ENCODE measurements around the gene TPRG1L. TPM values are rescaled to one million over a fixed set of nuclear protein-coding genes. Genes with fewer than 3 reads are reported as not detected.
A peak's percentile ranks its signal among the peaks of the same experiment; 100 is the strongest.

Gene TPRG1L
- polyA plus RNA-seq, 1 experiment, result 52.1 TPM

- no peak for TF ChIP-seq CTCF (IDR thresholded peaks at IDR 0.05; ENCODE audit: insufficient read depth, low read depth, low read length)
- Histone ChIP-seq H3K4me3 (ENCODE audit: low read depth, low read length) (peak overlapping the region; percentile 98), H3K36me3 (ENCODE audit: control insufficient read depth, insufficient read depth, low read length) (peaks cover 17% of the 10 kb centered on the region), H3K27me3 (ENCODE audit: control insufficient read depth, insufficient read depth, low read length) (no peaks in the 10 kb centered on the region)
- ChIA-PET POLR2A (no interaction called here), CTCF (interaction anchor here (1.0 to 1.4 kb wide), 2 partner anchors 11 to 172 kb away, joined by 3 to 4 read pairs; no protein-coding TSS in a partner anchor)
- no peak for DNase-seq (ENCODE audit: low read depth)
Observed at GRCh38 chr1:3625151-3625907, 514 bp downstream of the TPRG1L start.

- DNase-seq (ENCODE audit: low read depth), result no peak
- Histone ChIP-seq H3K36me3 (ENCODE audit: control insufficient read depth, insufficient read depth, low read length) (peaks cover 19% of the 10 kb centered on the region), H3K4me3 (ENCODE audit: low read depth, low read length) (peak overlapping the region; percentile 98; the same call in 1 of the 2 replicates), H3K27me3 (ENCODE audit: control insufficient read depth, insufficient read depth, low read length) (no peaks in the 10 kb centered on the region)
- POLR2A ChIA-PET, result interaction anchor here (0.6 kb wide), 1 partner anchor 18 kb away, joined by 22 read pairs; no protein-coding TSS in a partner anchor
- TF ChIP-seq CTCF (IDR thresholded peaks at IDR 0.05; ENCODE audit: insufficient read depth, low read depth, low read length), result no peak
- CTCF ChIA-PET, result interaction anchor here (1.0 to 1.4 kb wide), 2 partner anchors 11 to 173 kb away, joined by 3 to 4 read pairs; no protein-coding TSS in a partner anchor
Observed at GRCh38 chr1:3626025-3626424, 1.2 kb downstream of the TPRG1L start.

- ChIA-PET POLR2A (interaction anchor here (0.6 kb wide), 1 partner anchor 229 kb away, joined by 3 read pairs; no protein-coding TSS in a partner anchor), CTCF (interaction anchor here (1.0 to 3.3 kb wide), 3 partner anchors 7 to 175 kb away, joined by 3 to 12 read pairs (median 10); no protein-coding TSS in a partner anchor)
- peaks cover 22% of the 10 kb centered on the region for H3K36me3 ChIP-seq (ENCODE audit: control insufficient read depth, insufficient read depth, low read length)
- DNase-seq (ENCODE audit: low read depth), result no peak
- no peak overlapping the region for H3K4me3 ChIP-seq (ENCODE audit: low read depth, low read length)
- H3K27me3 ChIP-seq (ENCODE audit: control insufficient read depth, insufficient read depth, low read length), result no peaks in the 10 kb centered on the region
- TF ChIP-seq CTCF (IDR thresholded peaks at IDR 0.05; ENCODE audit: insufficient read depth, low read depth, low read length), result no peak
Observed at GRCh38 chr1:3627515-3628253, 2.9 kb downstream of the TPRG1L start.

GRCh38 chr1:3628445-3628844, 3.6 kb downstream of the TPRG1L start:
- no peak for DNase-seq (ENCODE audit: low read depth)
- Histone ChIP-seq H3K4me3 (ENCODE audit: low read depth, low read length) (no peak overlapping the region), H3K36me3 (ENCODE audit: control insufficient read depth, insufficient read depth, low read length) (peaks cover 23% of the 10 kb centered on the region), H3K27me3 (ENCODE audit: control insufficient read depth, insufficient read depth, low read length) (no peaks in the 10 kb centered on the region)
- POLR2A ChIA-PET, result no interaction called here
- CTCF ChIA-PET, result interaction anchor here (1.0 to 3.3 kb wide), 3 partner anchors 8 to 175 kb away, joined by 3 to 12 read pairs (median 10); no protein-coding TSS in a partner anchor
- no peak for TF ChIP-seq CTCF (IDR thresholded peaks at IDR 0.05; ENCODE audit: insufficient read depth, low read depth, low read length)

All from BJ (cell line).